Natural killer cell treated with Interleukin-12 subunit alpha and Interleukin-12 subunit beta and Interleukin-15 and Interleukin-18, amount 100 ng/mL, for 72 hours (primary cell): Measurements from ENCODE around the gene MAPRE3. TPM values are rescaled to one million over a fixed set of nuclear protein-coding genes. Genes with fewer than 3 reads are reported as not detected.

Experiments used
- ATAC-seq, 2 donors: fragments of 150-1000 bp; cut with Tn5 transposase in 1 of 2; sonication (Bioruptor Pico), chemical (Tn5 transposase) in 1 of 2; 2 replicates each; pipeline ENCODE4 v1.10.0; 2021
- DNase-seq: peaks from one replicate; pipeline ENCODE4 v3.0.0; 2022; ENCODE audit warnings: low spot score
- H3K27ac Mint-ChIP-seq, 2 donors: 1 replicate in 1 of 2; 2 replicates in 1 of 2; pipeline ENCODE4 v1.8.0; 2022; ENCODE audit warnings: mixed read lengths in 2 of 2, mild to moderate bottlenecking in 1 of 2, moderate library complexity in 1 of 2
- H3K27me3 Mint-ChIP-seq, 2 donors: 1 replicate in 1 of 2; 2 replicates in 1 of 2; pipeline ENCODE4 v1.8.0; 2022; ENCODE audit warnings: mixed read lengths in 2 of 2
- H3K36me3 Mint-ChIP-seq: one replicate; pipeline ENCODE4 v1.8.0; 2022; ENCODE audit warnings: mixed read lengths
- H3K4me1 Mint-ChIP-seq, 2 donors: 1 replicate in 1 of 2; 2 replicates in 1 of 2; pipeline ENCODE4 v1.8.0; 2022; ENCODE audit warnings: low read depth in 2 of 2, mixed read lengths in 2 of 2, mild to moderate bottlenecking in 1 of 2
- H3K4me3 Mint-ChIP-seq: one replicate; pipeline ENCODE4 v1.8.0; 2022; ENCODE audit warnings: mixed read lengths
- H3K9me3 Mint-ChIP-seq: 2 replicates; pipeline ENCODE4 v1.8.0; 2022; ENCODE audit warnings: mixed read lengths
- total RNA-seq, 2 donors: library from RNA; stranded (reverse); gene quantifications; one replicate each; pipeline ENCODE4 v1.2.3, GENCODE V29; 2022

Gene MAPRE3
- total RNA-seq, 2 donors from 2014 or later, result 5.7 to 10.0 TPM

- Mint-ChIP-seq H3K27ac (no peak overlapping the region), H3K4me1 (no peaks in the 10 kb centered on the region), H3K27me3 (peaks cover 11 to 13% of the 10 kb centered on the region in 2 donors), H3K9me3 (no peaks in the 10 kb centered on the region), H3K36me3 (no peaks in the 10 kb centered on the region), H3K4me3 (no peak overlapping the region)
- ATAC-seq, result no peak
- no peak for DNase-seq
Measured at GRCh38 chr2:27003007-27003406, 32.6 kb downstream of the MAPRE3 start.

DNA sequence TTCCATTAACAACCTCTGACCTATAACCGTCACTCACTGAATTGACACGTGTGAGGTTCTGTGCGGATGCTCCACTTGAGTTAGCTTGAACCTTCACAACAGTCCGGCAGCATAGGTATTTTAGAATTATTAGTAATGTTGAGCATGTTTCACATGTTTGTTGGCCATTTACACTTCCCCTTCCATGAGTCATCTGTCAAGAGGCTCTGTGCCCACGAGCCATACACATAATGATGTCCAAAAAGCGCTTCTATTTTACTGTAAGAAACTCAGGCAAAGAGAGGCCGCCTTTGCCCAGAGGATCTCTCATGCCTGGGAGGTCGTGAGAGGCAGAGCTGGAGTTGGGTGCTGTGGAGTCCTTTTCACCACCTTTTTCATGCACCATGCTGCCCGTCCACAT, 33.4 kb downstream of the MAPRE3 start:
- no peak for ATAC-seq
- no peak for DNase-seq
- Mint-ChIP-seq H3K36me3 (no peaks in the 10 kb centered on the region), H3K27me3 (peaks cover 9 to 10% of the 10 kb centered on the region in 2 donors), H3K4me3 (no peak overlapping the region), H3K4me1 (no peaks in the 10 kb centered on the region), H3K27ac (no peak overlapping the region), H3K9me3 (no peaks in the 10 kb centered on the region)

GRCh38 chr2:27006602-27007415, 36.4 kb downstream of the MAPRE3 start:
- H3K27ac Mint-ChIP-seq, result no peak overlapping the region
- no peaks in the 10 kb centered on the region for H3K36me3 Mint-ChIP-seq
- H3K4me1 Mint-ChIP-seq, result peaks cover 3 to 6% of the 10 kb centered on the region in 2 donors
- DNase-seq, result no peak
- peaks cover 9 to 11% of the 10 kb centered on the region in 2 donors for H3K27me3 Mint-ChIP-seq
- no peak overlapping the region for H3K4me3 Mint-ChIP-seq
- ATAC-seq, result no peak
- no peaks in the 10 kb centered on the region for H3K9me3 Mint-ChIP-seq

DNA sequence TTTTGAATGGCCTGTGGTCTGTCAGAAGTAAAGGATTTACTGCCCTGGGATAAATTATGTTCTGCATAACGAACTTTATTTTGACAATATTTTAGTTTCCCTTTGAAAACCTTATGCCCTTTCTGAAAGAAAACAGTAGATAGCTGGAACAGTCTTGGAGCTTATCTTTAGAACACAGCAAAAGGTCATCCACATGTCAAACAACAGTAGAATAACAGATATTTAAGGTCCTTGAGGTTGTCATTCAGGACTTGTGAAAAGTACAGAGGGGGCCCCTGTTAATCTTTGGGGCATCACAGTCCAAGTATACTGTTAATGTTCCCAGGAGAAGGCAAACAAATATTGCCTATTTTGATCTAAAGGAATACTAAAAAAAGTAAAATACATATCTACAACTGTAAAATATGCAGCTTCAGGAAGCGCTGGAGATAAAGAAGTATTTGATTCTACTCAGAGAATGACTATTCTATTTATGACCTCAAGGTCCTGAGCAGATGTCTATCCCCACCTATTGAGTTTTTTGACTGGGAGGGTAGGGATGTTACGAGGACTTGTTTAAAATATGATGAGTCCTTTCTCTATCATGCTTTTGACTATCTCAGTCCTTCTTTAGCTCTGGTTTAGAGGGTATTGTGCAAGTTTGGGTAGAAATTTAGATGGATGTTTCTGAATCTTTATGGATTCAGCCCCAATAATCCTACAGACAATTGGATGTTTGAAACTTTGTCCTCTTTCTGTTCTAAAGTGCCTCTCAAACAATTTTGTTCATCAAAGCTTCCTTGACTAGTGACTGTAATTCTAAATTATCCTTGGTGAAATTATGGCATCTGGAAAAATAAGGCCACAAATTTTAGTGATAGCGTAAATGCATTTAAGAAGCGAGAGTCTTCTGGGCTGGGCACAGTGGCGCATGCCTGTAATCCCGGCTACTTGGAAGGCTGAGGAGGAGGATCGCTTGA, 37.3 kb downstream of the MAPRE3 start:
- Mint-ChIP-seq H3K4me3 (no peak overlapping the region), H3K4me1 (peaks cover 3 to 6% of the 10 kb centered on the region in 2 donors), H3K27ac (no peak overlapping the region), H3K9me3 (no peaks in the 10 kb centered on the region), H3K27me3 (peaks cover 9 to 11% of the 10 kb centered on the region in 2 donors), H3K36me3 (no peaks in the 10 kb centered on the region)
- DNase-seq (no peak), ATAC-seq (no peak)

- no peak for ATAC-seq
Measured at GRCh38 chr2:27008678-27009077, 38.2 kb downstream of the MAPRE3 start.

GRCh38 chr2:27009083-27009482, 38.6 kb downstream of the MAPRE3 start:
- no peak for DNase-seq
- no peaks in the 10 kb centered on the region for H3K36me3 Mint-ChIP-seq
- H3K27me3 Mint-ChIP-seq, result peaks cover 9 to 11% of the 10 kb centered on the region in 2 donors
- H3K9me3 Mint-ChIP-seq, result no peaks in the 10 kb centered on the region
- H3K4me3 Mint-ChIP-seq, result no peak overlapping the region
- no peak for ATAC-seq
- peaks cover 3 to 6% of the 10 kb centered on the region in 2 donors for H3K4me1 Mint-ChIP-seq
- no peak overlapping the region for H3K27ac Mint-ChIP-seq

More at GRCh38 chr2:27008678-27009077, 38.2 kb downstream of the MAPRE3 start:
- Mint-ChIP-seq H3K27ac (no peak overlapping the region), H3K36me3 (no peaks in the 10 kb centered on the region), H3K27me3 (peaks cover 9 to 11% of the 10 kb centered on the region in 2 donors), H3K4me3 (no peak overlapping the region), H3K4me1 (peaks cover 3 to 6% of the 10 kb centered on the region in 2 donors), H3K9me3 (no peaks in the 10 kb centered on the region)
- DNase-seq, result no peak

DNA sequence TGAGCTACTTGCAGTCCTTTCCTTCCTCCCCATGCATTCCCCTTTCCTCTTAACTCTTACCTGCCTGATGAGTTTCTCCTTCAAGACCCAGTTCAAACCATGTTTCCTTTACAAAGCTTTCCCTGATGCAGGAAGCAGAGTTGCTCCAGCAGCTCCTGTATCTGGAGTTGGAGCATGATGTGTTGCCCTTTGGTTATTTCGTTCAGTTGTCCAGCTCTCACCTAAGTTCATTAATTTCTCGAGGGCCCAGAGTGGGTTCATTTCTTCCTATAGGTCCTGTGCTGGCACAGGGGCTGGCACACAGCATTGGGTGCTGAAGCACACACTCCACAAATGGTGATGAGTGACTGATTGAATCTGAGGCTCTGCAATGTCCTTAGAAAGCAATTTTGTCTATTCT, 39.3 kb downstream of the MAPRE3 start:
- Mint-ChIP-seq H3K36me3 (no peaks in the 10 kb centered on the region), H3K27me3 (peaks cover 9 to 11% of the 10 kb centered on the region in 2 donors), H3K4me3 (no peak overlapping the region), H3K9me3 (no peaks in the 10 kb centered on the region), H3K4me1 (peaks cover 3 to 6% of the 10 kb centered on the region in 2 donors), H3K27ac (no peak overlapping the region)
- DNase-seq, result no peak
- no peak for ATAC-seq

DNA sequence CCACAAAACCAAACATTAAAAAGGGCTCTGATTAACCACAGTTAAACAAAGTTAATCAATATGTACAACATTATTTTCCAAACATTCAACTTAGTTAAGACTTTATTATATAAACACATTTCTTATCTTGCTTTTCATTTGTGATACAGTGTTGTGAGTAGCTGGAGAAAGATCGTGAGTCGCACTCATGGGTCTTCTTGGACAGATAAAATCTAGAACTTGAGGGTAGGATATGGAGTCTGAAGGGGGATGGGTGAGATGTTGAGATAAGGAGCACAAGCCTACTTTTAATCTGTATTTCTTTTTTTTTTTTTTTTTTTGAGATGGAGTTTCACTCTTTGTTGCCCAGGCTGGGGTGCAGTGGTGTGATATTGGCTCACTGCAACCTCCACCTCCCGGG, 39.7 kb downstream of the MAPRE3 start:
- Mint-ChIP-seq H3K4me3 (no peak overlapping the region), H3K36me3 (no peaks in the 10 kb centered on the region), H3K27me3 (peaks cover 9 to 11% of the 10 kb centered on the region in 2 donors), H3K27ac (no peak overlapping the region), H3K4me1 (peaks cover 3 to 6% of the 10 kb centered on the region in 2 donors), H3K9me3 (no peaks in the 10 kb centered on the region)
- DNase-seq, result no peak
- ATAC-seq, result no peak

- Mint-ChIP-seq H3K36me3 (no peaks in the 10 kb centered on the region), H3K27me3 (peaks cover 7% of the 10 kb centered on the region in 2 donors), H3K27ac (no peak overlapping the region), H3K4me1 (peaks cover 3 to 6% of the 10 kb centered on the region in 2 donors), H3K9me3 (no peaks in the 10 kb centered on the region), H3K4me3 (no peak overlapping the region)
- no peak for ATAC-seq
- DNase-seq, result no peak
Measured at GRCh38 chr2:27013738-27014137, 43.3 kb downstream of the MAPRE3 start.

DNA sequence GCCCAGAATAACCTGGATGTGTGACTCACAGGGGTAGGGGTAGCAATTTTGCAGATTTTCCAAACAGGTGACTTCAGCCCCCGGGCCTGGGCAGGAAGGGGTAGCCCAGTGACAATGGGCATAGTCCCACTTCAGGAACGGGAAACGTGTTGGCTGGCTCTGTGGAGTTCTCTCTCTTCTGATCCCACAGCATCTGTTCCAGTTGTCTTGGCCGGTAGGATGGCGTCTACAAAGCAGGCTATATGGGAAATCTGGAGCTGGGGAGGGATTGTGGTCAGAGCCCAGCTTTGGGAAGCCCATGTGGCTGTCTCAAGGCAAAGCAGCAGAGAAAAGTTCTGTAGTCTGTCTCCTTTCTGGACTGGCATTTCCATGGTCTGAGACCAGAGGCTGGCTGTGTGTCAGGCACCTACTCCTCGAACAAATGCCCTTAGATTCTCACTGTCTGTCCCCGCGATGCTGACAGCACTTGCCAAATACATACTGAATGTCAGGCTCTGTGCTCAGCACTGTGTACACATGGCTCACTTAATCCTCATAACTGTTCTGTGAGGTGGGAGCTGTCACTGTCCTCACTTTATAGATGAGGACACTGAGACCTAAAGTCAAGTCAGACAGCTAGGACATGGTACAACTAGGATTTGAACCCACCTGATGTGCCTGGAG, 44.5 kb downstream of the MAPRE3 start:
- Mint-ChIP-seq H3K4me3 (no peak overlapping the region), H3K27ac (no peak overlapping the region), H3K4me1 (peaks cover 3 to 6% of the 10 kb centered on the region in 2 donors), H3K36me3 (no peaks in the 10 kb centered on the region), H3K27me3 (peaks cover under 1% of the 10 kb centered on the region in 2 donors), H3K9me3 (no peaks in the 10 kb centered on the region)
- ATAC-seq (no peak), DNase-seq (no peak)

GRCh38 chr2:27016801-27017325, 46.4 kb downstream of the MAPRE3 start:
- Mint-ChIP-seq H3K9me3 (no peaks in the 10 kb centered on the region), H3K4me3 (no peak overlapping the region), H3K27ac (no peak overlapping the region), H3K4me1 (no peaks in the 10 kb centered on the region), H3K27me3 (no peaks in the 10 kb centered on the region), H3K36me3 (no peaks in the 10 kb centered on the region)
- ATAC-seq, result no peak
- no peak for DNase-seq

DNA sequence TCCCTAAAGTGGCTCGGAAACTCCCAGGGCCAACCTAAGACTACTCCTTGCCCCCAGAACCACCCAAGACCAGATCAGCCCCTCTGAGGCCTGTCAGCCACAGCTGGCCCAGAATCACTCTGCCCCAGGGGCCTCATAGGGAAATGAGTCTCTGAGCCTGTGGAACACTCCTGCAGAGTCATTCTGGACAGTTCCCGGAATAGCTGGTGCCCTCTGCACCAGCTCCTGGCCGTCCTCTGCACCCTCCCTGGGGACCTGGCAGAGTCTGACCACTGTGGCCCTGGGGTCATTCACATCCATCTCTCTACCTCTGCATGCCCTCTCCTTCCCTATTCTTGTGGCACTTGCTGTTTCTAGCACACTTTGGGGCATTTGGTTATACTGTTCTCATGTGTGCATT, 47.7 kb downstream of the MAPRE3 start:
- Mint-ChIP-seq H3K36me3 (no peaks in the 10 kb centered on the region), H3K4me1 (no peaks in the 10 kb centered on the region), H3K27me3 (no peaks in the 10 kb centered on the region), H3K4me3 (no peak overlapping the region), H3K27ac (no peak overlapping the region), H3K9me3 (no peaks in the 10 kb centered on the region)
- DNase-seq (no peak), ATAC-seq (no peak)

- Mint-ChIP-seq H3K4me1 (no peaks in the 10 kb centered on the region), H3K9me3 (no peaks in the 10 kb centered on the region), H3K27ac (no peak overlapping the region), H3K4me3 (no peak overlapping the region), H3K36me3 (no peaks in the 10 kb centered on the region), H3K27me3 (no peaks in the 10 kb centered on the region)
- ATAC-seq (no peak), DNase-seq (no peak)
Measured at GRCh38 chr2:27019459-27019858, 49.0 kb downstream of the MAPRE3 start.
